Measurements from ENCODE around the gene CCDC184.
"Not testable (repeated sequence)": the region's sequence is repeated elsewhere in the genome, so short reads cannot be mapped to it uniquely, and the experiment has no call there.

CCDC184 gene

DNA sequence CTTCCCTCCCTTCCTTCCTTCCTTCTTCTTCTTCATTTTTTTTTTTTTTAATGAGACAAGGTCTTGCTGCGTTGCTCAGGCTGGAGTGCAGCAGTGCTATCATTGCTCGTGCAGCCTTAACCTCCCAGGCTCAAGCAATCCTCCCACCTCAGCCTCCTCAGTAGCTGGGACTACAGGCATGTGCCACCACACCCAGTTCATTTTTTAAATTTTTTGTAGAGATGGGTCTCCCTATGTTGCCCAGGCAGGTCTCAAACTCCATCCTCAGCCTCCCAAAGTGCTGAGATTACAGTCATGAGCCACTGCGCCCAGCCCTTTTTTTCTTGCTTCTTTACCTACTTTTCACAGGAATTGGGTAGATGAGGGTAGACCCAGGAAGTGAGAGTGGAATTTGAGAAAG is 18.1 kb downstream of the CCDC184 start:
- FAIRE-seq (no peak), DNase-seq (ENCODE audit: insufficient read length, low spot score) (no peak)

DNA sequence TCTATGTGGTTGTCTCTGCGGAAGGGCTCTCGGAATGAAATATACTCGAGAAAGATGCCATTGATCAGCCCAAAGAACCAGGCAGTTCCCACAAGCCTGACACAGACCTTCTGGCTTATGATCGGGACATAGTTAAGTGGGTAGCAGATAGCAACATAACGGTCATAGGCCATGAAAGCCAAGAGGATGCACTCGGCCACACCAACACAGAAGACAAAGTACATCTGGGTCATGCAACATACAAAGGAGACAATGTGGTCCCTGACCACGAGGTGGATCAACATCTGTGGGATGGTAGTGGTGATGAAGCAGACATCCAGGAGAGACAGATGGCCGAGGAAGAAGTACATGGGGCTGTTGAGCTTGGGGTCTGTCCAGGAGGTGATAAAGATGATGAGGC is 19.3 kb downstream of the CCDC184 start:
- no peak for DNase-seq (ENCODE audit: insufficient read length, low spot score)
- no peak for FAIRE-seq

DNA sequence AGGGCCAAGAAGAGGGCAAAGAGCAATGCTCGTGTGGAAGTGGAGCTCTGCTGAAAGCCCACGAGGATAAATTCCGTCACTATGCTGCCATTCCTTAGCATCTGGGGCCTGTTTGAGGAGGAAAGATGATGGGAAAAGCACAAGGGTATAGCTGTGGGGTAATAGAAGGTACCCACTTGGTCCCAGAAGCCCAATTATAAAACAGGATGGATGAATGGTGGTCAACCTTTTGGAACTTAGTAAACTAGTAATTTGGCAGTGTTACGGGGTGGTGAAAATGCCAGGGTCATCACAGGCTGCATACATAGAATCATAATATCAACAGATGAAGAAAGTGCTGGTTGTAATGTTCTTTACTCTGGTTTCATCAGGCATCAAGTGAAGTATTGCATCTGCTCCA is 19.7 kb downstream of the CCDC184 start, which contains the start of gene OR10AD1:
OR10AD1 (minus strand) TSS at position 101 of the 400 bp plus-strand sequence; CDS start at position 101, 0 bp downstream.
- DNase-seq (ENCODE audit: insufficient read length, low spot score): no peak
- no peak for FAIRE-seq

DNA sequence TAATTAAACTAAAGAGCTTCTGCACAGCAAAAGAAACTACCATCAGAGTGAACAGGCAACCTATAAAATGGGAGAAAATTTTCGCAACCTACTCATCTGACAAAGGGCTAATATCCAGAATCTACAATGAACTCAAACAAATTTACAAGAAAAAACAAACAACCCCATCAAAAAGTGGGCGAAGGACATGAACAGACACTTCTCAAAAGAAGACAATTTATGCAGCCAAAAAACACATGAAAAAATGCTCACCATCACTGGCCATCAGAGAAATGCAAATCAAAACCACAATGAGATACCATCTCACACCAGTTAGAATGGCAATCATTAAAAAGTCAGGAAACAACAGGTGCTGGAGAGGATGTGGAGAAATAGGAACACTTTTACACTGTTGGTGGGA is 26.1 kb downstream of the CCDC184 start:
- not testable (repeated sequence) for DNase-seq (ENCODE audit: insufficient read length, low spot score); FAIRE-seq

DNA sequence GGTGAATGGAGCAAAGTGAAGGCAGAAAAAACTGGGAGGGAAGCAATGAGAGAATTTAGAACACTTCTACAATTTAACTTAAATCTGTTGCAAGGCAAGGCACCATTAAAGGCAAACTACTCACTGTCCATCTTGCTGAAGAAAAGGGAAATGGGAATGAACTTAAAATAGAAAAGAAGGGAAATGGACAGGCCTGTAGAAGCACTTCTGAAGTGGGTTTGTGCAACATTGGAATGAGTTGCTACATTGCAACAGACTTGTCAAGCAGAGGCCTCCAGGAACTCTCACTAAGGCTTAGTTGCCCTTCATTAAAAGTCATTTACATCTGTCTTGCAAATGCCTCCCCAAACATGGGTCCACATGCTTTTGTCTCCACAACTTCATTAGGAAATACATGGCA is 33.3 kb downstream of the CCDC184 start:
- DNase-seq (ENCODE audit: insufficient read length, low spot score) (no peak), FAIRE-seq (no peak)

DNA sequence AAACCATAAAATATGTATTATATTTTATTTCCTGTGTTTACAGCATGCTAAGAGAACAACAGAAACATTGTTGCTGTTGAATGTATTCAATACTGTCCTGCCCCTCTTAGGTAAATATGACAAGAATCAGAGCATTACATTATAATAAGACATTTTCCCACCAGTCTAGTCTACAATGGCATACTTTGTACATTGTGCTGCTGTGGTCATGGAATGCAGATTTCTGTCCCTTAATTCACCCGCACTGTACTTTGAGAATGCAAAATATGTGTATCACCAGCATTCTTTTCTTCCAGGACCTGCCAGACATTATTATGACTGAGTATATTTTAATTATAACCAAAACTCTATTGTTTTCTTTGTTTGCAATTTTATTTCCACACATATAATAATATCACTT is 36.2 kb downstream of the CCDC184 start:
- no peak for FAIRE-seq
- DNase-seq (ENCODE audit: insufficient read length, low spot score): no peak

DNA sequence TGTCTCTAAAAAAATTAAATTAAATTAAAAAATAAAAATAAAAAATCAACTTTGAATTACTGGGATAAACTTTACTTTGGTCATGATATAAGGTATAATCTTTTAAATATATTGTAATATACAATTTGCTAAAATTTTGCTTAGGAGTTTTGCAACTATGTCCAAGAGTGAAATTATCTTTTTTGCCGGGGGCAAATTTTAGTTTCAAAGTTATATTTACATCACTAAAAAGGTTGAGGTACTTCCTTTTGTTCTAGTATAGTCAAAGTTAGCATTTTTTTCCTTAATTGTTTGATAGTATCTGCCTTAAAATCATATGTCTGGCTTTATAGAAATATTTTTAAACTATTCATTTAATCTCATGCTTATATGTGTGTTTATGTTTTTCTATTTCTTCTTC is 37.3 kb downstream of the CCDC184 start:
- no peak for FAIRE-seq
- no peak for DNase-seq (ENCODE audit: insufficient read length, low spot score)

DNA sequence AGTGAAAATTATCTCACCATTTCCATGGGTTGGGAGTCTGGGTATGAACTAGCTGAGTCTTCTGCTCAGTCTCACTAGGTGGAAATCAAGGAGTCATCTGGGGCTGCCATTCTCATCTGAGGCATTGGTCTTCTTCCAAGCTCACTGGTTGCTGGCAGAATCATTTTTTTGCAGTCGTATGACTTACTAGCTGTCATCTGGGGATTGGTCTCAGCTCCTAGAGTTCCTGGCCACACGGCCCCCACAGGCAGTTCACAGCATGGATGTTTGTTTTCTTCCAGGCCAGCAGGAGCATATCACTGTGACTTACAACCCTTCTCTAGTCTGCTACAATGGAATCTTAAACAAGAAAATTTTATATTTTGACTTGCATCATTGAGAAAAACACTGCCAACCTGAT is 38.2 kb downstream of the CCDC184 start:
- FAIRE-seq: no peak
- DNase-seq (ENCODE audit: insufficient read length, low spot score): no peak

DNA sequence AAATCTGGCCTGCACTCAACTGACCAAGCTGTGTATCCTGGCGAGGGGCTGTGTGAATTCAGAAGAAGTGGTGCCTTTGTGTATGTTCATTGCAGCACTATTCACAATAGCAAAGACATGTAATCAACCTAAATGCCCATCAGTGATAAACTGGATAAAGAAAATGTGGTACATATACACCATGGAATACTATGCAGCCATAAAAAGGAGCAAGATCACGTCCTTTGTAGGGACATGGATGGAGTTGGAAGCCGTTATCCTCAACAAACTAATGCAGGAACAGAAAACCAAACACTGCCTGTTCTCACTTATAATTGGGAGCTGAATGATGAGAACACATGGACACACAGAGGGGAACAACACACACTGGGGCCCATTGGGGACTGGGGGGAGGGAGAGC is 41.1 kb downstream of the CCDC184 start:
- FAIRE-seq; DNase-seq (ENCODE audit: insufficient read length, low spot score): not testable (repeated sequence)

DNA sequence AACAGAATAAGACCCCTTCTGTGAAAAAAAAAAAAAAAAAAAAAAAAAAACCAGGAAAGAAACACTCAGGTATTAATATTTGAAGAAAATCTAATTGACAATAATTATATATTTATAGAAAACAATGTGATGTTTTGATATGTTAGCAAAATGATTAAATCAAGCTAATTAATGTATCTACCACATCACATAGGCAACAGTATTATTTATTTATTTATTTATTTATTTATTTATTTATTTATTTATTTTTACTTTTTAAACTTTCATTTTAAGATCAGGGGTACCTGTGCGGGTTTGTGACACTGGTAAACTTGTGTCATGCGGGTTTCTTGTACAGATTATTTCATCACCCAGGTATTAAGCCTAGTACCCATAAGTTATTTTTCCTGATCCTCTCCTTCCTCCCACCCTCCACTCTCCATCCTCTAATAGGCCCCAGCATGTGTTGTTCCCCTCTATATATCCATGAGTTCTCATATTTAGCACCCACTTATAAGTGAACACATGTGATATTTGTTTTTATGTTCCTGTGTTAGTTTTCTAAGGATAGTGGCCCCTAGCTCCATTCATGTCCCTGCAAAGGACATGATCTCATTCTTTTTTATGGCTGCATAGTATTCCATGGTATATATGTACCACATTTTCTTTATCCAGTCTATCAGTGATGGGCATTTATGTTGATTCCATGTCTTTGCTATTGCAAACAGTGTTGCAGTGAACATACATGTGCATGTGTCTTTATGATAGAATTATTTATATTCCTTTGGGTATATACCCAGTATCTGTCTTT is 47.9 kb downstream of the CCDC184 start:
- not testable (repeated sequence) for FAIRE-seq; DNase-seq (ENCODE audit: insufficient read length, low spot score)
